Large intestine (tissue), 3 donors: Measurements from ENCODE around the gene PAK6. TPM values are rescaled to one million over a fixed set of nuclear protein-coding genes. Genes with fewer than 3 reads are reported as not detected.

ENCODE experiments used
- DNase-seq, 2 donors: peaks; one replicate each; pipeline versions ENCODE4 v3.0.0 to v3.0.0-alpha.2; 2013
- H3K27ac ChIP-seq: one replicate; pipeline ENCODE4 v1.5.1; 2013; ENCODE audit warnings: low read length
- H3K27me3 ChIP-seq: 2 replicates; pipeline ENCODE4 v1.6.1; 2013; ENCODE audit warnings: low read length; ENCODE audit not compliant: control insufficient read depth, insufficient read depth
- H3K36me3 ChIP-seq: 2 replicates; pipeline ENCODE4 v1.6.1; 2013; ENCODE audit warnings: low read length; ENCODE audit not compliant: control insufficient read depth, insufficient read depth
- H3K4me1 ChIP-seq: one replicate; pipeline ENCODE4 v1.6.1; 2013; ENCODE audit warnings: low read length; ENCODE audit not compliant: control insufficient read depth, insufficient read depth
- H3K4me3 ChIP-seq: one replicate; pipeline ENCODE4 v1.5.1; 2013; ENCODE audit warnings: low read length
- H3K9me3 ChIP-seq: one replicate; pipeline ENCODE4 v1.6.1; 2013; ENCODE audit warnings: mild to moderate bottlenecking, low read depth, low read length, moderate library complexity; ENCODE audit not compliant: control insufficient read depth
- WGBS: methylation state at CpG from one replicate; pipeline ENCODE4 v1.1.5; 2013; ENCODE audit warnings: low lambda C conversion rate; ENCODE audit not compliant: insufficient coverage; 5-methylcytosine and 5-hydroxymethylcytosine counted together
- polyA plus RNA-seq: library from polyadenylated mRNA; unstranded; fragments of 120-200 nt; gene quantifications from one replicate; pipeline ENCODE4 v1.2.1, GENCODE V29; 2013

PAK6 gene
- polyA plus RNA-seq, 1 donor: 14.8 TPM

GRCh38 chr15:40249477-40250303 is 10.8 kb downstream of the PAK6 start:
- no peak for DNase-seq
- Histone ChIP-seq H3K4me1 (peaks cover 43% of the 10 kb centered on the region), H3K27ac (no peak overlapping the region), H3K4me3 (no peak overlapping the region), H3K36me3 (no peaks in the 10 kb centered on the region), H3K9me3 (no peaks in the 10 kb centered on the region), H3K27me3 (peaks cover 21% of the 10 kb centered on the region)
- 100% methylated on average over 2 of the region's 11 CpGs for WGBS

- Histone ChIP-seq H3K4me1 (peaks cover 37% of the 10 kb centered on the region), H3K36me3 (peaks cover under 1% of the 10 kb centered on the region), H3K9me3 (no peaks in the 10 kb centered on the region), H3K27me3 (peaks cover 21% of the 10 kb centered on the region), H3K4me3 (no peak overlapping the region), H3K27ac (no peak overlapping the region)
- no CpG with 5 or more reads among the region's 8 CpGs for WGBS
- DNase-seq: no peak
These were observed 11.4 kb downstream of the PAK6 start for GRCh38 chr15:40250304-40250656.

DNA sequence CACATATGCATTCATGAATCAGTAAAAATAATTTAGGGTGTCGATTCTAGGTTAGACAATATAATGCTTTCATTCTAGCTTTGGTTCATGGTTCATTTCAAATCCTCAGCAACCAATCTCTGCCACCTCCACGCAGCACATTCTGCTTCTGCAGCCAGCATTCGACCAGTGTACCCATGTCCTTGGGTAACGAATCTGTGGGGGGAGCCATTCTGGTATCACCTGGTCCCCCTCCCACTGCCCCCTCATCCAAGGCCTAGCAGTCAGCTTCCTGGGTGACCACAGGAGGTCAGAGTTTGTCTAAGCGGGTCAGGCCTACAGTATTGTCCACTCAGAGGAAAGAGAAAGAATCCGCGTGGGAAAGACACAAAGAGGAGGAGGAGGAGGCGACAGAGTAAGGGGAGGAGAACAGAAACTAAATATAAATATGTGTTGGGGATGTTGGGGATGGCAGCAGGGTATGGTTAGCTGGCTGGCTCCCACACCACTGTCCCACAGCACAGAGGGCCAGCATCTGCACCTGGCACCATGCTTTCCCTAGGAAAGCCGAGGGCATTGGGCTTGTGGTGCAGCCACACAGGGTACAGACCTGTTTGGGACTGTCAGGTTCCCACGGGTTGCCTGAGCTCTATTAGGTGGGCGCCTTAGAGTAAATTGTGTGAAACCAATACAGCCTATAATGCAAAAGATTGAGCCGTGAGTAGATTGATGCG is 12.1 kb downstream of the PAK6 start:
- no peaks in the 10 kb centered on the region for H3K9me3 ChIP-seq
- H3K27me3 ChIP-seq: peaks cover 21% of the 10 kb centered on the region
- peaks cover 31% of the 10 kb centered on the region for H3K4me1 ChIP-seq
- peaks cover 2% of the 10 kb centered on the region for H3K36me3 ChIP-seq
- no peak overlapping the region for H3K4me3 ChIP-seq
- WGBS: 81% methylated on average over 4 of the region's 13 CpGs
- peak overlapping the region; percentile 0 for H3K27ac ChIP-seq
- DNase-seq: no peak

DNA sequence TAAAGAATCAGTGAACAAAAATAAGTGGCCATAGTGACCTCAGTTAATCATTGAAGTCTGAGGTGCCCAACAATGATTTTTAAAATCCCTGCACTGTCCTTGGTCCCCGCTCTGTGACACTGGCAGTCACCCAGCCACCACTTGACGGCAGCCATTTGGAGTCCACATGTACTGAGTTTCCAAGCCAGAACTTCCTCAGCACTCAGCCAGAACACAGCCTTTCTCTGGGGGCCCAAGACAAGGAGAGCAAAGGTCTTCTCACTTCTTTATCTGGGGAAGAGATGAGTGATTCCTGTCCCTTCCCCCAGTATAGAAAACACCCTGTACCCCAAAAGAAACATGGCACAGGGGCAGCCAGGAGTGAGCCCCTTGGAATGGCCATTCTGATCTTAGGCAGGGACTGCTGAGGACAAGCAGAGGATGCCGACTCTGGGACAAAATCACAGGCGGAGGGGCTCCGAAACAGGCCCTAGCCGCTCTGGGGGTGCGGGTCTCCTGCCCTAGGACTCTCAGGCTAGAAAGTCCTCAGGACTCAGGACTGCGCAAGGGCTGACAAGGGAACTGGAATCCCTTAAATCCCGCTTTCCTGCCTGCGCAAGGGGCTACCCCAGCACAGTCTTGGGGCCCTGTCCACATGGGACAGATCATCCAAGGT is 12.8 kb downstream of the PAK6 start:
- Histone ChIP-seq H3K36me3 (peaks cover 2% of the 10 kb centered on the region), H3K27ac (peak overlapping the region; percentile 0), H3K9me3 (no peaks in the 10 kb centered on the region), H3K4me1 (peaks cover 25% of the 10 kb centered on the region), H3K4me3 (peak overlapping the region; percentile 65), H3K27me3 (peaks cover 21% of the 10 kb centered on the region)
- no CpG with 5 or more reads among the region's 10 CpGs for WGBS
- peak in 1 of 2 donors; percentile 65 for DNase-seq

GRCh38 chr15:40252141-40252437 is 13.2 kb downstream of the PAK6 start:
- peaks cover 21% of the 10 kb centered on the region for H3K4me1 ChIP-seq
- DNase-seq: no peak
- H3K9me3 ChIP-seq: no peaks in the 10 kb centered on the region
- peaks cover 4% of the 10 kb centered on the region for H3K36me3 ChIP-seq
- peak overlapping the region; percentile 0 for H3K27ac ChIP-seq
- no CpG with 5 or more reads among the region's 27 CpGs for WGBS
- H3K4me3 ChIP-seq: peak overlapping the region; percentile 65
- peaks cover 21% of the 10 kb centered on the region for H3K27me3 ChIP-seq

- Histone ChIP-seq H3K27ac (peak overlapping the region; percentile 0), H3K9me3 (no peaks in the 10 kb centered on the region), H3K4me1 (peaks cover 20% of the 10 kb centered on the region), H3K27me3 (peaks cover 21% of the 10 kb centered on the region), H3K36me3 (peaks cover 9% of the 10 kb centered on the region), H3K4me3 (peak overlapping the region; percentile 65)
- DNase-seq: peak; percentile 61 to 86
- WGBS: no CpG with 5 or more reads among the region's 82 CpGs
These were observed 13.7 kb downstream of the PAK6 start for GRCh38 chr15:40252438-40253166.

- H3K27me3 ChIP-seq: peaks cover 21% of the 10 kb centered on the region
- H3K27ac ChIP-seq: no peak overlapping the region
- peaks cover 9% of the 10 kb centered on the region for H3K36me3 ChIP-seq
- no CpG with 5 or more reads among the region's 28 CpGs for WGBS
- no peaks in the 10 kb centered on the region for H3K9me3 ChIP-seq
- H3K4me1 ChIP-seq: peaks cover 20% of the 10 kb centered on the region
- DNase-seq: no peak
- H3K4me3 ChIP-seq: peak overlapping the region; percentile 65
These were observed 14.4 kb downstream of the PAK6 start for GRCh38 chr15:40253167-40253790.

DNA sequence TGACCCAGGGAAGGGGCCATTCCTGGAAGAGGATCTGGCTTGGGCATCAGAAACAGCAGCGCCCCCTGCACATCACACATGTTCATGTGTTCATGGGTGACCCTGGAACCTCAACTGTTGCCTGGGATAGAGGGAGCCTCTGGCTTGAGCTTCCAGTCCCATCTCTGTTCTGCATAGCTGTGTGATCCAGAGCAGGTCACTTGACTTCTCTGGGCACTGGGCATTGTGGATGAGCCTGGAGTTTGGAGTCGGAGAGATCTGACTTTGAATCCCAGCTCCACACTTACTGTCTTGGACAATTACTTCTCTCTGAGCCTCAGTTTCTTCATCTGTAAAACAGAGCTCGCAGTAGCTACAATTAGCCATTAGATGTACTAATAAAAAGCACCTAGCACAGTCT is 15.6 kb downstream of the PAK6 start:
- Histone ChIP-seq H3K9me3 (no peaks in the 10 kb centered on the region), H3K36me3 (peaks cover 9% of the 10 kb centered on the region), H3K4me1 (peaks cover 20% of the 10 kb centered on the region), H3K4me3 (no peak overlapping the region), H3K27ac (no peak overlapping the region), H3K27me3 (peaks cover 21% of the 10 kb centered on the region)
- no peak for DNase-seq
- WGBS: no CpG with 5 or more reads among the region's 3 CpGs

- H3K9me3 ChIP-seq: no peaks in the 10 kb centered on the region
- peaks cover 21% of the 10 kb centered on the region for H3K27me3 ChIP-seq
- H3K36me3 ChIP-seq: peaks cover 9% of the 10 kb centered on the region
- WGBS: no CpG with 5 or more reads among the region's 4 CpGs
- H3K4me1 ChIP-seq: peaks cover 20% of the 10 kb centered on the region
- H3K27ac ChIP-seq: no peak overlapping the region
- no peak for DNase-seq
- H3K4me3 ChIP-seq: no peak overlapping the region
These were observed 16.2 kb downstream of the PAK6 start for GRCh38 chr15:40255033-40255432.
